Stomach (tissue), 4 donors: Measurements from ENCODE around the gene LAGE3.

Experiments
- EP300 ChIP-seq: sonication (generic); formaldehyde crosslinking; IDR thresholded peaks from one replicate; pipeline ENCODE4 v1.6.1; 2017; ENCODE audit warnings: antibody characterized with exemption
- POLR2AphosphoS5 ChIP-seq, 3 donors: sonication (generic); formaldehyde crosslinking; IDR thresholded peaks; one replicate each; pipeline ENCODE4 v1.6.1; 2016; ENCODE audit warnings: antibody characterized with exemption in 3 of 3
- TF ChIP-seq, protein P1 (sequence below), 7 experiments: fragments of 450-650 bp in 4 of 7; fragments of 200-600 bp in 3 of 7; sonication (generic) in 3 of 7; IDR thresholded peaks; one replicate each; pipeline ENCODE4 v1.5.1; 2016 to 2019; ENCODE audit warnings: antibody characterized with exemption in 7 of 7, control low read depth in 2 of 7, mild to moderate bottlenecking in 1 of 7

DNA sequence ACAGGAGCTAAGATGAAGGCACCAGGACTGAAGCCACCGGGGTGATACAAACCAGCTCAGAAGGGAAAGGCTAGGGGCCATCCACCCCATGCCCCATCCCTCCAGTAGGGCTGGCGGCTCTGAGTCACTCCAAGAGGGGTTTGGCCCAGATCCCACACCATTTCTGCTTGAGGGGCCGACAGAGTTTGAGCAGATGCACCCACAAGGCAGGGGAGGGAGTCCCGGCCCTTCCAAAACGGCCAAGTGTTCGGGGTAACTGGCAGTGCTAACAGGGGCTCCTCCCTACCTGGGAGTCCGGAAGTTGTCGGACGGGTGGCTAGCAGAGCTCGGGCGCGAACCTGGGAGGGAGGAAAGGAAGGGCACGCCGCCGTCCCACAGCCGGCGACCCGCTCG is 10.9 kb upstream of the LAGE3 start:
- TF ChIP-seq EP300 (no peak), POLR2AphosphoS5 (IDR thresholded peaks at IDR 0.05) (no peak)
- TF ChIP-seq, protein P1, sequence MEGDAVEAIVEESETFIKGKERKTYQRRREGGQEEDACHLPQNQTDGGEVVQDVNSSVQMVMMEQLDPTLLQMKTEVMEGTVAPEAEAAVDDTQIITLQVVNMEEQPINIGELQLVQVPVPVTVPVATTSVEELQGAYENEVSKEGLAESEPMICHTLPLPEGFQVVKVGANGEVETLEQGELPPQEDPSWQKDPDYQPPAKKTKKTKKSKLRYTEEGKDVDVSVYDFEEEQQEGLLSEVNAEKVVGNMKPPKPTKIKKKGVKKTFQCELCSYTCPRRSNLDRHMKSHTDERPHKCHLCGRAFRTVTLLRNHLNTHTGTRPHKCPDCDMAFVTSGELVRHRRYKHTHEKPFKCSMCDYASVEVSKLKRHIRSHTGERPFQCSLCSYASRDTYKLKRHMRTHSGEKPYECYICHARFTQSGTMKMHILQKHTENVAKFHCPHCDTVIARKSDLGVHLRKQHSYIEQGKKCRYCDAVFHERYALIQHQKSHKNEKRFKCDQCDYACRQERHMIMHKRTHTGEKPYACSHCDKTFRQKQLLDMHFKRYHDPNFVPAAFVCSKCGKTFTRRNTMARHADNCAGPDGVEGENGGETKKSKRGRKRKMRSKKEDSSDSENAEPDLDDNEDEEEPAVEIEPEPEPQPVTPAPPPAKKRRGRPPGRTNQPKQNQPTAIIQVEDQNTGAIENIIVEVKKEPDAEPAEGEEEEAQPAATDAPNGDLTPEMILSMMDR (IDR thresholded peaks at IDR 0.05) = no peak
